ENCODE measurements around the gene AKIRIN2. TPM values are rescaled to one million over a fixed set of nuclear protein-coding genes. Genes with fewer than 3 reads are reported as not detected.

AKIRIN2 gene
- total RNA-seq, 1 donor from 2014 or later: 67.4 TPM

GRCh38 chr6:87731080-87731479, 29.0 kb upstream of the AKIRIN2 start:
- no peaks in the 10 kb centered on the region for H3K9me3 Mint-ChIP-seq
- no peak overlapping the region for H3K4me3 Mint-ChIP-seq
- H3K36me3 Mint-ChIP-seq (ENCODE audit: low read depth): no peaks in the 10 kb centered on the region
- no peak for DNase-seq (ENCODE audit: low read depth, low spot score)
- H3K27ac Mint-ChIP-seq (ENCODE audit: unreplicated experiment): no peak overlapping the region
- no peak for TF ChIP-seq CTCF (conservative IDR thresholded peaks at IDR 0.05)
- H3K27me3 Mint-ChIP-seq (ENCODE audit: low read depth): peaks cover 4% of the 10 kb centered on the region
- no peaks in the 10 kb centered on the region for H3K4me1 Mint-ChIP-seq

- Mint-ChIP-seq H3K4me1 (peaks cover 4% of the 10 kb centered on the region), H3K27me3 (ENCODE audit: low read depth) (peaks cover 4% of the 10 kb centered on the region), H3K9me3 (no peaks in the 10 kb centered on the region), H3K4me3 (no peak overlapping the region), H3K36me3 (ENCODE audit: low read depth) (no peaks in the 10 kb centered on the region), H3K27ac (ENCODE audit: unreplicated experiment) (no peak overlapping the region)
- TF ChIP-seq CTCF (conservative IDR thresholded peaks at IDR 0.05): no peak
- no peak for DNase-seq (ENCODE audit: low read depth, low spot score)
Measured at GRCh38 chr6:87729965-87730719, 28.1 kb upstream of the AKIRIN2 start.

GRCh38 chr6:87728706-87729105, 26.7 kb upstream of the AKIRIN2 start:
- no peaks in the 10 kb centered on the region for H3K36me3 Mint-ChIP-seq (ENCODE audit: low read depth)
- H3K4me3 Mint-ChIP-seq: no peak overlapping the region
- H3K4me1 Mint-ChIP-seq: peaks cover 10% of the 10 kb centered on the region
- peaks cover 4% of the 10 kb centered on the region for H3K27me3 Mint-ChIP-seq (ENCODE audit: low read depth)
- DNase-seq (ENCODE audit: low read depth, low spot score): no peak
- no peak overlapping the region for H3K27ac Mint-ChIP-seq (ENCODE audit: unreplicated experiment)
- no peak for TF ChIP-seq CTCF (conservative IDR thresholded peaks at IDR 0.05)
- no peaks in the 10 kb centered on the region for H3K9me3 Mint-ChIP-seq

GRCh38 chr6:87724983-87725811, 23.2 kb upstream of the AKIRIN2 start:
- Mint-ChIP-seq H3K27me3 (ENCODE audit: low read depth) (peaks cover 4% of the 10 kb centered on the region), H3K27ac (ENCODE audit: unreplicated experiment) (no peak overlapping the region), H3K4me3 (no peak overlapping the region), H3K4me1 (peaks cover 25% of the 10 kb centered on the region), H3K36me3 (ENCODE audit: low read depth) (no peaks in the 10 kb centered on the region), H3K9me3 (no peaks in the 10 kb centered on the region)
- no peak for TF ChIP-seq CTCF (conservative IDR thresholded peaks at IDR 0.05)
- DNase-seq (ENCODE audit: low read depth, low spot score): no peak

- Mint-ChIP-seq H3K36me3 (ENCODE audit: low read depth) (no peaks in the 10 kb centered on the region), H3K27ac (ENCODE audit: unreplicated experiment) (peak overlapping the region; percentile 83), H3K4me3 (no peak overlapping the region), H3K4me1 (peaks cover 25% of the 10 kb centered on the region), H3K27me3 (ENCODE audit: low read depth) (no peaks in the 10 kb centered on the region), H3K9me3 (no peaks in the 10 kb centered on the region)
- DNase-seq (ENCODE audit: low read depth, low spot score): no peak
- no peak for TF ChIP-seq CTCF (conservative IDR thresholded peaks at IDR 0.05)
Measured at GRCh38 chr6:87723170-87724078, 21.4 kb upstream of the AKIRIN2 start.
